Hair follicular keratinocyte (primary cell): ENCODE measurements around the gene ZNF569. TPM values are rescaled to one million over a fixed set of nuclear protein-coding genes. Genes with fewer than 3 reads are reported as not detected.

Experiments
- total RNA-seq: library from RNA; depleted of rRNA; stranded (reverse); fragments of >200 nt; gene quantifications from 2 replicates; pipeline ENCODE4 v1.2.3, GENCODE V29; 2015

Gene ZNF569
- total RNA-seq: 2.4 and 4.8 TPM in 2 replicates

DNA sequence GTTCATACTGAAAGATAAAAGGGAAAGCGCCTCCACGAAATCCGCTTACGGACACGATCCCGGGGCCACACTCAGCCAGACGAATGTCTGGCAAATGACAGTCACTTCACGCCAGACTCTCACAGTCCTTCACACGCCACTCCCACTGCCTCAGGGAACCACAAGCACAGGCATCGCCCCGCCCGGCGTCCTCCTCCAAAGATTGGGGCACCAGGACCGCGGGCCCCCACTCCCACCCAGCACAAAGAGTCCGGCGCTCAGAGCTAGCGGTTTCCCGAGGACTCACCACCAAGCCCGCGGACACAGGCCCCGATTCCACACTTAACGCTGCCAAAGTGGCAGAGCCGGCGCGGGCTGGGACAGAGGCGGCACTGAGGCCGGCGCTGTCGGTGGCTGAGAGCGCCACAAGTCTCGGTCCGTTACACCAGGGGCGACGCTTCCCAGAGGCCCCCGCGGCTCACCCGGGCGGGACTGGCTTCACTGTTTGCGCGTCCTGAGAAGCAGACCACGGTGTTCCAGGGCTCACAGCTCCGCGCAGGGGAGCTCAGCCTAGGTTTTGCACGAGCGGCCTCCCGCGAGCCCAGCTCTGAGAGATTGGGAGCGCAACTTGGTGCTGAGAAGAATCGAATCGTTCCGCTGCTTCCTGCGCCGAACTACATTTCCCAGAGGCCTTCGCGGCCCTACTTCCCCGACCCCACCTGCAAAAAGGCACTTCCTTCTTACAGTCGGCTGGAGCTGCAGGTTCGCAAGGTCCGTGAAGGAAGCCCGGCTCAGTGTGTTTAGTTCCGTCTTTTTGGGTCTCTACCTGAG is at the start of gene ZNF569:
ZNF569 (minus strand) TSS at position 647 of the 810 bp plus-strand sequence. CDS start 22,523 bp downstream, outside the sequence.

DNA sequence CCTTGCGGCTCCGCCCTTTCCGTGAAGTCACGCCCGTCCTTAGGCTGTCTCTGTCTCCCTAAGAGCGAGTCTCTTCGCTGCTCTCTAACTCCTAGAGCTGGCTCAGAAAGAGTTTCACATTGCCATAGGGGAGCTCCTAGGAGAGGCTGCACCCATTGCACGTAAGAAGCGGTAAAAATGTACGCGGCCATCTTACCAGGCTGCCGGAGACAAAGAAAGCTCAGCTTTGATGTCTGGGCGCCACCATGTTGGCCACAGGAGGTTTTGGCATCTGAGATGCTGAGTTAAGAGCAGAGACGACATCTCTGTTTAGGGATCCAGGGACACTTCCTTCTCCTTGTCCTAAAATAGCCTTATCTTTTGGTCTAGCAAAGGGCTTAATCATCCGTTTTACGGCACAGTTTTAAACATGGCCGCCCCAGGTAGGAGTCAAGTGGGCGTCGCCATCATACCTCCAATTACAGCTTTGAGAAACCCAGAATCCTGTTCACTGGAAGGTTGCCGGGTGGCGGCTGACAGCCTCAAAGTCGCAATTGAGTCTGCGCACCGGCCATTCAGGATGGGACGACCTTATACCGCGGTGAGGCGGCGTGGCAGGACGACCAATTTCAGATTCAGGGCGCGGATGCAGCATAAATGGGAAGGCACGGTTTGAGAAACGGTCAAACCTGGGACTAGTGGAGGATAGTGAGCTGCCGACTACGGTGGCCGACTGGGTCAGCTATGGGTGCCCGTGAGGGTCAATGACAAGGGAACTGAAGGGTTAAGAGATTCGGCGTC is 39.3 kb upstream of the ZNF569 start, which contains the start of gene ZNF793:
ZNF793 (plus strand) TSS at position 553 of the 780 bp plus-strand sequence. CDS start 16,501 bp downstream, outside the sequence.

DNA sequence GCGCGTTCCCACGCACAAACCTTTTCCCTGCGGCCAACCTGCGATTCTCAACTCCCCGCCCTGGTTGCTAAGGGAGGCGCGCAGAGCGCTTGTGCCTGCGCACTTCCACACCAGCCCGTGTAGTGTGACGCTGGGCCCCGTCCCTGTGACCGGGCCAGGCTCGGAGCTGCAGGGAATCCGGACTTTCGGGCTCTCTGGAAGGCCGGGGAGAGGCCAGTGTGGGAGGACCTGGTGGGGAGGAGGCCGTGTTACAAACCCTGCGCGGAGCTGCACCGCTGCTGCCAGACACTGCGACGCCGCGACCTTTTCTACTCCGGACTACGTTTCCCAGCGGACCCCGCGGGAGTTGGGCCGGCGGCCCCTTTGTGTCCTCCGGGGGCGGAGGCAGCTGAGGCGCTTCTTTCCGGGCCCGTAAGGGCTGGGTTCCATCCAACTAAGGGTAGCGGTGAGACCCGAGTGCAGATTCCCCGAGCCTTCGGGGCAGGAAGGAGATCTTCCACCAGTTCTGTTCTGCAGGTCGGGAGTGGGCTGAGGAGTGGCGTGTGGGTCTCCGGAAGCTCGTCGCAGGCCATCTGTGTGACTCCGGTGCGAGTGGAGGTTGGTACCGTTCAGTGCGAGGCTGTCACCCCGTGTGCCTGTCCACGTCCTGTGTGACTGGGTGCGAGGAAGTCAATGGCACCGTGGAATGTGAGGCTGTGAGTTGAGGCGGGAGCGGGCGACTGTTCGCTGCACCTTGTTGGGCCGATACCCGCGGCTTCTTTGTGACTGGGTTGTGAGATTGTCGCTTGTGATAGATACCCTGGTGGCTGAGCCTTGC is 1.9 kb upstream of the ZNF569 start, which contains the start of gene ZNF570:
ZNF570 (plus strand) TSS at position 396 of the 817 bp plus-strand sequence. CDS start 999 bp downstream, outside the sequence.

DNA sequence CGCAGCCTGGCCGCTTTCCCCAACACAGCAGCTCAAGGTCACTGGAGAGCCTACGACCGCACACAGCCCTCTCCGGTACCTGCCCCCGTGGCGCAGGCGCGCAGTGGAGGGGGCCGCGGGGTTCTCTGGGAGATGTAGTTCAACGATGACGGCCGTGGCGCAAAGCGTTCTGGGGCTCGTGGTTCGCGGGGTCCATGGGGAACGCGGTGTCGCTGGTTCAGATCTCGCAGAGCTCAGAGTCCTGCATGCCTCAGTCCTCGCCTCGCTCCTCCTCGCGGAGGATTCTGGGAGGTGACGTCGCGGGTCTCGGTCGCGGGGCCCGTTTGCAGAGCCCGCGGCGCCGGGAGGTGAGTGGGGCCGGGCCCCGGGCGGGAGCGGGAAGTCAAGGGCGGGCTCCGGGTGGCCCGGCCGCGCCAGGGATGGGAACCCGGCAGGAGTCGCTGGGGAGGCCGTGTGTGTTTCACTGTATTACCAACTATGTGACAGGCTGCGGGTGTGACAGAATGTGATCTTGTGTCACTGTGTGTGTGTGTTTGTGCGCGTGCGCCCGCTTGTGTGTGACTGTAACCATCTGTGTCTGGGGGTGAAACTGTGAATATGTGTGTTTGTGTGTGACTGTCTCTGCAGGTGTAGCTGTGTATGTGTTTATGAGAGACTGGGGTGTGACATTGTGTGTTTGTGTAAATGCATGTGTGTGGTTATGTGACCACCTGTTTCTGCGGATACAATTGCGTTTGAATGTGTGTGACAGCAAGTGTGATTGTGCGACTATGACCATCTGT is 96.2 kb downstream of the ZNF569 start, which contains the start of gene ZNF527:
ZNF527 (plus strand) TSS at position 220 of the 782 bp plus-strand sequence. CDS start 3,100 bp downstream, outside the sequence.

Other genes with a start within 250 kb of the ZNF569 start
- 1.8 and 4.1 TPM in 2 replicates for gene ZNF383, start 249.2 kb downstream of the ZNF569 start, total RNA-seq
- gene ZNF527, start 96.3 kb downstream of the ZNF569 start, total RNA-seq: 1.2 and 1.6 TPM in 2 replicates
- 2.8 and 5.2 TPM in 2 replicates for gene ZNF570, start 1.9 kb upstream of the ZNF569 start, total RNA-seq
- 1.2 and 1.9 TPM in 2 replicates for gene ZNF793, start 39.5 kb upstream of the ZNF569 start, total RNA-seq
- 0.95 and 1.8 TPM in 2 replicates for gene ZNF571, start 127.3 kb upstream of the ZNF569 start, total RNA-seq
- 0.08 TPM in 1 of 2 replicates, not detected in the other for gene ZNF540, start 127.4 kb upstream of the ZNF569 start, total RNA-seq
- 4.9 and 7.2 TPM in 2 replicates for gene ZFP30, start 188.0 kb upstream of the ZNF569 start, total RNA-seq